HepG2 (cell line): Measurements from ENCODE around the gene IFIT5. TPM values are rescaled to one million over a fixed set of nuclear protein-coding genes. Genes with fewer than 3 reads are reported as not detected.

Experiments
- ATF7-NPFF ChIP-seq: sonication (generic); formaldehyde crosslinking; IDR thresholded peaks from 2 replicates; pipeline ENCODE4 v1.8.1; 2023; ENCODE audit warnings: mild to moderate bottlenecking, low read depth, missing genetic modification reagents, moderate library complexity
- CHD2 ChIP-seq: IDR thresholded peaks from 2 replicates; pipeline ENCODE4 v1.6.1; 2011; ENCODE audit warnings: low read depth, low read length, improper control_type of control experiment
- FOXP1 ChIP-seq, 2 experiments: fragments of 450-650 bp in 1 of 2; IDR thresholded peaks; 2 replicates each; pipeline ENCODE4 v1.6.1; 2017 to 2018; ENCODE audit warnings: antibody characterized with exemption in 1 of 2
- HNRNPH1 ChIP-seq: fragments of 200-400 bp; formaldehyde crosslinking; optimal IDR thresholded peaks from 2 replicates; pipeline ENCODE3; 2017; ENCODE audit warnings: mild to moderate bottlenecking, low read depth, low read length
- IRF2 ChIP-seq: IDR thresholded peaks from 2 replicates; pipeline ENCODE4 v1.6.1; 2018; ENCODE audit warnings: missing genetic modification reagents, missing compliant biosample characterization
- PTBP1 ChIP-seq: fragments of 200-400 bp; formaldehyde crosslinking; IDR thresholded peaks from 2 replicates; pipeline ENCODE4 v1.6.1; 2018; ENCODE audit warnings: low read length, low read depth; ENCODE audit not compliant: poor library complexity, severe bottlenecking
- SAFB2 ChIP-seq: sonication (generic); formaldehyde crosslinking; IDR thresholded peaks from 2 replicates; pipeline ENCODE4 v1.5.1; 2020; ENCODE audit warnings: missing genetic modification reagents, low read depth, mild to moderate bottlenecking, borderline replicate concordance
- SKI ChIP-seq: fragments of 450-650 bp; IDR thresholded peaks from one replicate; pipeline ENCODE4 v1.6.1; 2018; ENCODE audit warnings: mild to moderate bottlenecking; ENCODE audit not compliant: partially characterized antibody
- TBP ChIP-seq: sonication (generic); formaldehyde crosslinking; IDR thresholded peaks from 2 replicates; pipeline ENCODE4 v1.5.0; 2020; ENCODE audit warnings: missing genetic modification reagents
- TMF1 ChIP-seq: sonication (generic); formaldehyde crosslinking; IDR thresholded peaks from 2 replicates; pipeline ENCODE4 v1.8.1; 2022; ENCODE audit warnings: low read depth, missing genetic modification reagents
- ZFAT ChIP-seq: sonication (generic); formaldehyde crosslinking; conservative IDR thresholded peaks from 2 replicates; pipeline ENCODE4 v1.8.1; 2023; ENCODE audit warnings: missing genetic modification reagents, inconsistent platforms
- ZNF34 ChIP-seq: sonication (generic); formaldehyde crosslinking; IDR thresholded peaks from 2 replicates; pipeline ENCODE4 v1.4.0; 2020; ENCODE audit warnings: mild to moderate bottlenecking, missing genetic modification reagents, borderline replicate concordance
- ZNF703 ChIP-seq: sonication (generic); formaldehyde crosslinking; IDR thresholded peaks from 2 replicates; pipeline ENCODE4 v1.5.1; 2020; ENCODE audit warnings: missing genetic modification reagents, mild to moderate bottlenecking, moderate library complexity, borderline replicate concordance
- ZNF841 ChIP-seq: sonication (generic); formaldehyde crosslinking; IDR thresholded peaks from 2 replicates; pipeline ENCODE4 v1.8.1; 2023; ENCODE audit warnings: missing genetic modification reagents, borderline replicate concordance
- polyA plus RNA-seq, 8 experiments: library from polyadenylated mRNA; depleted of rRNA in 3 of 8; stranded (reverse) in 7 of 8; unstranded in 1 of 8; fragments of >200 nt; fragmentation: Illumina TruSeq in 4 of 8; extraction: Trizol in 4 of 8; gene quantifications; 2 replicates each; pipeline versions ENCODE4 v1.2.1 to v1.2.3, GENCODE V29; 2011 to 2016; ENCODE audit warnings: low read depth in 4 of 8, missing spikeins in 1 of 8, mixed read lengths in 1 of 8; ENCODE audit not compliant: insufficient read depth in 1 of 8
- total RNA-seq, 5 experiments: library from RNA; depleted of rRNA; stranded (reverse); fragments of >200 nt; fragmentation: Illumina TruSeq; extraction: Trizol; gene quantifications; 2 replicates each; pipeline ENCODE4 v1.2.3, GENCODE V29; 2016; ENCODE audit warnings: low read depth in 1 of 5
- TF ChIP-seq, protein P1 (sequence below): fragments of 450-650 bp; IDR thresholded peaks from 2 replicates; pipeline ENCODE4 v1.6.1; 2017; ENCODE audit warnings: mild to moderate bottlenecking
- TF ChIP-seq, protein P2 (sequence below): sonication (generic); formaldehyde crosslinking; IDR thresholded peaks from 2 replicates; pipeline ENCODE4 v1.4.0; 2020; ENCODE audit warnings: missing genetic modification reagents
- TF ChIP-seq, protein P3 (sequence below): sonication (generic); formaldehyde crosslinking; IDR thresholded peaks from 2 replicates; pipeline ENCODE4 v1.4.0; 2020; ENCODE audit warnings: missing genetic modification reagents
- TF ChIP-seq, protein P4 (sequence below): sonication (generic); formaldehyde crosslinking; conservative IDR thresholded peaks from 2 replicates; pipeline ENCODE4 v1.4.0; 2020; ENCODE audit warnings: missing genetic modification reagents
- TF ChIP-seq, protein P5 (sequence below): sonication (generic); formaldehyde crosslinking; IDR thresholded peaks from 2 replicates; pipeline ENCODE4 v1.5.0; 2020; ENCODE audit warnings: missing genetic modification reagents
- TF ChIP-seq, protein P6 (sequence below): sonication (generic); formaldehyde crosslinking; IDR thresholded peaks from 2 replicates; pipeline ENCODE4 v1.8.1; 2023; ENCODE audit warnings: missing genetic modification reagents, mild to moderate bottlenecking, borderline replicate concordance

IFIT5 gene
- total and polyA plus RNA-seq, 2 of the 13 experiments (the other 11 are each of a cell fraction or from before 2014, with no cell fraction given): 2.2 to 8.3 TPM

DNA sequence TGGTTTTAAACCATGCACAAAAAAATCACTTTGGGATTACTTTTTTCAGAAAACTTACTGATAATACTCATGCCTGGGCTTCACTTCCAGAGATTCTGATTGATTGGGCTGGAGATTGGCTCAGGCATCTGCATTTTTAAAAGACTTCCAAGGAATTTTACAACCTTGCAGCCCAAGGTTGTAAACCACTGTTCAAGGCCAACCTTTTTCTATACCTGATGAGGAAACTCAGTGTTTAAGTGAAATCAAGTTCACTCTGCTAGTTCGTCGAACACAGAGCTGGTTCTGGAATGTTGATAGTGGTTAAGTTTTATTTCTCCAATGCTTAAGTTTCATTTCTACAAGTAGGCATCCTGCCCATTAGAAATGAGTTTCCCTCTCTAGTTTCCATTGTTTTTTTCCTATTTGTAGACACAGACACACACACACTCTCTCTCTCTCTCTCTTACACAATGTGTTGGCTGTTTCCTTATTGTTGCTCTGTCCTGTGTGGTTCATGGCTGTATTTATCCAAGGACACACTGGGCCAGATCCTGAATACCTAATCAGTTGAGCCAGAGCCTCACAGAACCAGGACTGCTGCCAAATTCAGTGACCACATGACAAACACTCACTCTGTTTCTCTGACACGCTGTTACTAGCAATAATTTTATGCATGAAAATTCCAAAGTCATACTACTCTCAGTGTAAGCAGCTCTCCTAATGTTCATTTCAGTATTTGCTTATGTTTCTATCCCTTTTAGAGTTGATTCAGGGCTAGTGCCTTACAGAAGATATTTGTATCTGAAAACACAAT is 40.3 kb upstream of the IFIT5 start (continued):
- TF ChIP-seq, protein P1, sequence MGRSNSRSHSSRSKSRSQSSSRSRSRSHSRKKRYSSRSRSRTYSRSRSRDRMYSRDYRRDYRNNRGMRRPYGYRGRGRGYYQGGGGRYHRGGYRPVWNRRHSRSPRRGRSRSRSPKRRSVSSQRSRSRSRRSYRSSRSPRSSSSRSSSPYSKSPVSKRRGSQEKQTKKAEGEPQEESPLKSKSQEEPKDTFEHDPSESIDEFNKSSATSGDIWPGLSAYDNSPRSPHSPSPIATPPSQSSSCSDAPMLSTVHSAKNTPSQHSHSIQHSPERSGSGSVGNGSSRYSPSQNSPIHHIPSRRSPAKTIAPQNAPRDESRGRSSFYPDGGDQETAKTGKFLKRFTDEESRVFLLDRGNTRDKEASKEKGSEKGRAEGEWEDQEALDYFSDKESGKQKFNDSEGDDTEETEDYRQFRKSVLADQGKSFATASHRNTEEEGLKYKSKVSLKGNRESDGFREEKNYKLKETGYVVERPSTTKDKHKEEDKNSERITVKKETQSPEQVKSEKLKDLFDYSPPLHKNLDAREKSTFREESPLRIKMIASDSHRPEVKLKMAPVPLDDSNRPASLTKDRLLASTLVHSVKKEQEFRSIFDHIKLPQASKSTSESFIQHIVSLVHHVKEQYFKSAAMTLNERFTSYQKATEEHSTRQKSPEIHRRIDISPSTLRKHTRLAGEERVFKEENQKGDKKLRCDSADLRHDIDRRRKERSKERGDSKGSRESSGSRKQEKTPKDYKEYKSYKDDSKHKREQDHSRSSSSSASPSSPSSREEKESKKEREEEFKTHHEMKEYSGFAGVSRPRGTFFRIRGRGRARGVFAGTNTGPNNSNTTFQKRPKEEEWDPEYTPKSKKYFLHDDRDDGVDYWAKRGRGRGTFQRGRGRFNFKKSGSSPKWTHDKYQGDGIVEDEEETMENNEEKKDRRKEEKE: no peak
- no peak for TF ChIP-seq HNRNPH1
- TF ChIP-seq, protein P2, sequence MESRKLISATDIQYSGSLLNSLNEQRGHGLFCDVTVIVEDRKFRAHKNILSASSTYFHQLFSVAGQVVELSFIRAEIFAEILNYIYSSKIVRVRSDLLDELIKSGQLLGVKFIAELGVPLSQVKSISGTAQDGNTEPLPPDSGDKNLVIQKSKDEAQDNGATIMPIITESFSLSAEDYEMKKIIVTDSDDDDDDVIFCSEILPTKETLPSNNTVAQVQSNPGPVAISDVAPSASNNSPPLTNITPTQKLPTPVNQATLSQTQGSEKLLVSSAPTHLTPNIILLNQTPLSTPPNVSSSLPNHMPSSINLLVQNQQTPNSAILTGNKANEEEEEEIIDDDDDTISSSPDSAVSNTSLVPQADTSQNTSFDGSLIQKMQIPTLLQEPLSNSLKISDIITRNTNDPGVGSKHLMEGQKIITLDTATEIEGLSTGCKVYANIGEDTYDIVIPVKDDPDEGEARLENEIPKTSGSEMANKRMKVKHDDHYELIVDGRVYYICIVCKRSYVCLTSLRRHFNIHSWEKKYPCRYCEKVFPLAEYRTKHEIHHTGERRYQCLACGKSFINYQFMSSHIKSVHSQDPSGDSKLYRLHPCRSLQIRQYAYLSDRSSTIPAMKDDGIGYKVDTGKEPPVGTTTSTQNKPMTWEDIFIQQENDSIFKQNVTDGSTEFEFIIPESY (CRISPR knock-in tag): no peak
- TF ChIP-seq ZFAT (CRISPR knock-in tag): no peak
- TF ChIP-seq SAFB2 (CRISPR knock-in tag): no peak
- TF ChIP-seq, protein P3, sequence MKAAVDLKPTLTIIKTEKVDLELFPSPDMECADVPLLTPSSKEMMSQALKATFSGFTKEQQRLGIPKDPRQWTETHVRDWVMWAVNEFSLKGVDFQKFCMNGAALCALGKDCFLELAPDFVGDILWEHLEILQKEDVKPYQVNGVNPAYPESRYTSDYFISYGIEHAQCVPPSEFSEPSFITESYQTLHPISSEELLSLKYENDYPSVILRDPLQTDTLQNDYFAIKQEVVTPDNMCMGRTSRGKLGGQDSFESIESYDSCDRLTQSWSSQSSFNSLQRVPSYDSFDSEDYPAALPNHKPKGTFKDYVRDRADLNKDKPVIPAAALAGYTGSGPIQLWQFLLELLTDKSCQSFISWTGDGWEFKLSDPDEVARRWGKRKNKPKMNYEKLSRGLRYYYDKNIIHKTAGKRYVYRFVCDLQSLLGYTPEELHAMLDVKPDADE (CRISPR knock-in tag): no peak
- TF ChIP-seq PTBP1: no peak
- TF ChIP-seq, protein P4, sequence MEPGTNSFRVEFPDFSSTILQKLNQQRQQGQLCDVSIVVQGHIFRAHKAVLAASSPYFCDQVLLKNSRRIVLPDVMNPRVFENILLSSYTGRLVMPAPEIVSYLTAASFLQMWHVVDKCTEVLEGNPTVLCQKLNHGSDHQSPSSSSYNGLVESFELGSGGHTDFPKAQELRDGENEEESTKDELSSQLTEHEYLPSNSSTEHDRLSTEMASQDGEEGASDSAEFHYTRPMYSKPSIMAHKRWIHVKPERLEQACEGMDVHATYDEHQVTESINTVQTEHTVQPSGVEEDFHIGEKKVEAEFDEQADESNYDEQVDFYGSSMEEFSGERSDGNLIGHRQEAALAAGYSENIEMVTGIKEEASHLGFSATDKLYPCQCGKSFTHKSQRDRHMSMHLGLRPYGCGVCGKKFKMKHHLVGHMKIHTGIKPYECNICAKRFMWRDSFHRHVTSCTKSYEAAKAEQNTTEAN (CRISPR knock-in tag): no peak
- peak; percentile 81; the same call in 1 of the 2 replicates for TF ChIP-seq IRF2 (CRISPR knock-in tag)
- TF ChIP-seq SKI: peak; percentile 95
- TF ChIP-seq CHD2: no peak
- no peak for TF ChIP-seq TMF1 (CRISPR knock-in tag)
- TF ChIP-seq, protein P5, sequence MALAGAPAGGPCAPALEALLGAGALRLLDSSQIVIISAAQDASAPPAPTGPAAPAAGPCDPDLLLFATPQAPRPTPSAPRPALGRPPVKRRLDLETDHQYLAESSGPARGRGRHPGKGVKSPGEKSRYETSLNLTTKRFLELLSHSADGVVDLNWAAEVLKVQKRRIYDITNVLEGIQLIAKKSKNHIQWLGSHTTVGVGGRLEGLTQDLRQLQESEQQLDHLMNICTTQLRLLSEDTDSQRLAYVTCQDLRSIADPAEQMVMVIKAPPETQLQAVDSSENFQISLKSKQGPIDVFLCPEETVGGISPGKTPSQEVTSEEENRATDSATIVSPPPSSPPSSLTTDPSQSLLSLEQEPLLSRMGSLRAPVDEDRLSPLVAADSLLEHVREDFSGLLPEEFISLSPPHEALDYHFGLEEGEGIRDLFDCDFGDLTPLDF (CRISPR knock-in tag): no peak
- TF ChIP-seq ZNF703 (CRISPR knock-in tag): no peak
- no peak for TF ChIP-seq ATF7-NPFF (CRISPR knock-in tag)
- peak; percentile 97 for TF ChIP-seq FOXP1 (IDR thresholded peaks at IDR 0.05)
- TF ChIP-seq FOXP1 (CRISPR knock-in tag; IDR thresholded peaks at IDR 0.05): peak; percentile 98
- TF ChIP-seq TBP (CRISPR knock-in tag): no peak
- TF ChIP-seq ZNF34 (CRISPR knock-in tag): no peak
- TF ChIP-seq ZNF841 (CRISPR knock-in tag): no peak
- TF ChIP-seq, protein P6, sequence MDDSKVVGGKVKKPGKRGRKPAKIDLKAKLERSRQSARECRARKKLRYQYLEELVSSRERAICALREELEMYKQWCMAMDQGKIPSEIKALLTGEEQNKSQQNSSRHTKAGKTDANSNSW (CRISPR knock-in tag): no peak
